SK-N-SH treated with all-trans-retinoic acid at 6 μM for 48 hours (cell line): Measurements from ENCODE around the gene CCNY.

ENCODE experiments used
- ESRRG ChIP-seq: fragments of 250-450 bp; sonication (Bioruptor Pico); IDR thresholded peaks from 2 replicates; pipeline ENCODE4 v1.6.1; 2021; ENCODE audit warnings: mild to moderate bottlenecking
- PATZ1 ChIP-seq: fragments of 250-450 bp; sonication (Bioruptor Pico); IDR thresholded peaks from 2 replicates; pipeline ENCODE4 v1.8.0; 2020; ENCODE audit warnings: mild to moderate bottlenecking, moderate library complexity, borderline replicate concordance
- RARB ChIP-seq: fragments of 250-450 bp; sonication (Bioruptor Pico); IDR thresholded peaks from 2 replicates; pipeline ENCODE4 v1.8.0; 2021; ENCODE audit warnings: mild to moderate bottlenecking, moderate library complexity
- ZFP3 ChIP-seq: fragments of 250-450 bp; sonication (Bioruptor Pico); IDR thresholded peaks from 2 replicates; pipeline ENCODE4 v1.5.0; 2020; ENCODE audit warnings: mild to moderate bottlenecking, moderate library complexity
- ZFP30 ChIP-seq: fragments of 450-650 bp; formaldehyde crosslinking; IDR thresholded peaks from 2 replicates; pipeline ENCODE4 v1.5.0; 2022; ENCODE audit warnings: mild to moderate bottlenecking, moderate library complexity

- TF ChIP-seq PATZ1 (no peak), ESRRG (CRISPR knock-in tag) (no peak), RARB (CRISPR knock-in tag) (no peak), ZFP3 (CRISPR knock-in tag) (no peak), ZFP30 (CRISPR knock-in tag) (no peak)
Measured at GRCh38 chr10:35390161-35390840, 54.0 kb downstream of the CCNY start.
